Transverse colon (tissue), 4 donors: ENCODE data around the gene TNXB. TPM values are rescaled to one million over a fixed set of nuclear protein-coding genes. Genes with fewer than 3 reads are reported as not detected.

Experiments
- DNase-seq: peaks from one replicate; pipeline ENCODE4 v3.0.0-alpha.2; 2019
- H3K27ac ChIP-seq, 4 donors: fragments of 200-600 bp; sonication (generic); 2 replicates each; pipeline ENCODE4 v1.5.1; 2016 to 2018; ENCODE audit warnings: inconsistent platforms in 4 of 4
- H3K27me3 ChIP-seq: fragments of 200-600 bp; sonication (generic); 2 replicates; pipeline ENCODE4 v1.5.1; 2017; ENCODE audit warnings: inconsistent platforms
- H3K36me3 ChIP-seq, 4 donors: fragments of 200-600 bp; sonication (generic); 2 replicates each; pipeline ENCODE4 v1.5.1; 2017 to 2019; ENCODE audit warnings: inconsistent platforms in 4 of 4
- H3K4me1 ChIP-seq, 4 donors: fragments of 200-600 bp; sonication (generic); 2 replicates each; pipeline ENCODE4 v1.5.1; 2017 to 2020; ENCODE audit warnings: inconsistent platforms in 4 of 4
- H3K4me3 ChIP-seq, 4 donors: fragments of 200-600 bp; sonication (generic); 1 replicate in 1 of 4; 2 replicates in 3 of 4; pipeline versions ENCODE4 v1.5.1 to v1.6.1; 2017 to 2019; ENCODE audit warnings: inconsistent platforms in 4 of 4
- H3K9me3 ChIP-seq, 2 donors: fragments of 200-600 bp; sonication (generic); 2 replicates each; pipeline ENCODE4 v1.5.1; 2017 to 2019; ENCODE audit warnings: inconsistent platforms in 2 of 2
- EP300 ChIP-seq: sonication (generic); formaldehyde crosslinking; IDR thresholded peaks from one replicate; pipeline ENCODE4 v1.6.1; 2017; ENCODE audit warnings: antibody characterized with exemption, low read depth
- POLR2A ChIP-seq: fragments of 450-650 bp; IDR thresholded peaks from one replicate; pipeline ENCODE4 v1.6.1; 2016; ENCODE audit warnings: antibody characterized with exemption, mild to moderate bottlenecking, moderate library complexity
- POLR2AphosphoS5 ChIP-seq, 3 donors: sonication (generic); formaldehyde crosslinking; IDR thresholded peaks; one replicate each; pipeline ENCODE4 v1.6.1; 2016; ENCODE audit warnings: antibody characterized with exemption in 3 of 3
- WGBS, 2 donors: methylation state at CpG; one replicate each; pipeline ENCODE4 v1.1.5; 2018; ENCODE audit warnings: low coverage in 1 of 2; 5-methylcytosine and 5-hydroxymethylcytosine counted together
- in situ Hi-C, 4 donors: fragments of 200-750 bp; cut with MboI; loops; one replicate each; pipeline versions ENCODE4 v1.15.0 to v1.15.1; 2017; ENCODE audit warnings: low sequenced_read_pairs in 3 of 4, low pct_ligation_motif_present in 1 of 4, low pct_unique_long_range_greater_than_20kb in 1 of 4
- intact Hi-C: fragments of 100-400 bp; cut with DNase I; formaldehyde crosslinking; loops from one replicate; pipeline ENCODE4 v1.15.1; 2023; ENCODE audit warnings: low total_unique reads
- total RNA-seq, 4 donors: library from RNA; depleted of rRNA; stranded (reverse); fragments of >200 nt; gene quantifications; one replicate each; pipeline ENCODE4 v1.1.0, GENCODE V29; 2016
- TF ChIP-seq, protein P1 (sequence below), 5 experiments: fragments of 200-600 bp in 3 of 5; fragments of 450-650 bp in 2 of 5; sonication (generic) in 3 of 5; IDR thresholded peaks; 1 replicate in 2 of 5; 2 replicates in 3 of 5; pipeline ENCODE4 v1.5.1; 2016 to 2017; ENCODE audit warnings: antibody characterized with exemption in 5 of 5, inconsistent platforms in 3 of 5, mild to moderate bottlenecking in 2 of 5, moderate library complexity in 1 of 5

TNXB gene
- total RNA-seq, 4 donors from 2014 or later = 47.7 to 205 (median 66.2) TPM

DNA sequence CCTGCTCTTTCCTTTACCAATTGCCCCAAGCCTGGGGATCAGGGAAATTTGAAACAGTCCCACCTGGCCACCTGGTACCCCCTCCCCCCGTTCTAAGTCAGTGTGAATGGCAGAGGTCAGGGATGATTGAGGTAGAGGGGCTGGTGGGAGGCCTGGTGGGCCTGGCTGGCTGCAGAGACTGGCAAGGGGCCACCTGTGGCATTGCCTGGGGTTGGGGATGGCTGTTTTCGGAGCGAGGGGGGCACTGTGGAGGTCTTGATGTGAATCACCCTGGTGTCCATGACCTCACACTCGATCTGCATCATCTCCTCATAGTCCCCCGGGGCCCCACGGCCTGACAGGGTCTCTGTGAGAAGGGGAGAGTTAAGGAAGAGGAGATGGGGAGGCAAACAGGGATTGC lies 6.5 kb upstream of the TNXB start:
- Histone ChIP-seq H3K9me3 (no peaks in the 10 kb centered on the region), H3K4me3 (no peak overlapping the region), H3K27me3 (no peaks in the 10 kb centered on the region), H3K36me3 (peaks cover 0 to 35% (median 11%) of the 10 kb centered on the region in 4 donors), H3K4me1 (peaks cover 12 to 52% (median 22%) of the 10 kb centered on the region in 4 donors), H3K27ac (peak overlapping the region in 1 of 4 donors; percentile 65)
- TF ChIP-seq, protein P1, sequence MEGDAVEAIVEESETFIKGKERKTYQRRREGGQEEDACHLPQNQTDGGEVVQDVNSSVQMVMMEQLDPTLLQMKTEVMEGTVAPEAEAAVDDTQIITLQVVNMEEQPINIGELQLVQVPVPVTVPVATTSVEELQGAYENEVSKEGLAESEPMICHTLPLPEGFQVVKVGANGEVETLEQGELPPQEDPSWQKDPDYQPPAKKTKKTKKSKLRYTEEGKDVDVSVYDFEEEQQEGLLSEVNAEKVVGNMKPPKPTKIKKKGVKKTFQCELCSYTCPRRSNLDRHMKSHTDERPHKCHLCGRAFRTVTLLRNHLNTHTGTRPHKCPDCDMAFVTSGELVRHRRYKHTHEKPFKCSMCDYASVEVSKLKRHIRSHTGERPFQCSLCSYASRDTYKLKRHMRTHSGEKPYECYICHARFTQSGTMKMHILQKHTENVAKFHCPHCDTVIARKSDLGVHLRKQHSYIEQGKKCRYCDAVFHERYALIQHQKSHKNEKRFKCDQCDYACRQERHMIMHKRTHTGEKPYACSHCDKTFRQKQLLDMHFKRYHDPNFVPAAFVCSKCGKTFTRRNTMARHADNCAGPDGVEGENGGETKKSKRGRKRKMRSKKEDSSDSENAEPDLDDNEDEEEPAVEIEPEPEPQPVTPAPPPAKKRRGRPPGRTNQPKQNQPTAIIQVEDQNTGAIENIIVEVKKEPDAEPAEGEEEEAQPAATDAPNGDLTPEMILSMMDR (IDR thresholded peaks at IDR 0.05) = no peak
- TF ChIP-seq POLR2A (no peak), POLR2AphosphoS5 (IDR thresholded peaks at IDR 0.05) (no peak), EP300 (no peak)
- intact Hi-C loops (no loop called here), in situ Hi-C loops (no loop called here)
- 89% methylated on average over 6 of the region's 6 CpGs; no CpG with 5 or more reads in 1 of the 2 donors for WGBS, 2 donors
- DNase-seq = no peak

DNA sequence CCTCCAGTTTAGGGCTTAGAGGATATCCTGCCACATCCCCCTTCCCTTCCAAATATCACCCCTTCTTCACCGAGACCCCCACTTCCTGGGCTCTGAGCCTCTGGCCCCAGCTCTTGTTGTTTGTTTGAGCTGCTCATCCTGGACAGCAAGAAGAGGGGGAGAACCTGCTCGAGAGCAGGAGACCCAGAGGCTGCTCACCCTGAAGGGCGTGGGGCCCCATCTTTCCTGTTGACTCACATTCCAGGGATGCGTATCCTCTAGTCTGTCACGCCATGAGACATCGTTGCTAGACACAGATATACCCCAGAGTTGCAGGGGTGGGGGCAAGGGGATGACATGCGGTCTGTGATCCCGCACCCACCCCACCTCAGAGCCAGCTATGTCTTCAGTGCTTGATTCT lies 5.7 kb upstream of the TNXB start:
- TF ChIP-seq, protein P1 (IDR thresholded peaks at IDR 0.05) = no peak
- TF ChIP-seq POLR2A (no peak), POLR2AphosphoS5 (IDR thresholded peaks at IDR 0.05) (no peak), EP300 (no peak)
- intact Hi-C loops (no loop called here), in situ Hi-C loops (no loop called here)
- 55 to 87% methylated on average over 2 to 7 of the region's 8 CpGs for WGBS, 2 donors
- H3K4me3 ChIP-seq = no peak overlapping the region
- no peaks in the 10 kb centered on the region for H3K9me3 ChIP-seq
- H3K27me3 ChIP-seq = no peaks in the 10 kb centered on the region
- peak overlapping the region; percentile 50 to 78 (median 62) for H3K27ac ChIP-seq
- H3K36me3 ChIP-seq = peaks cover 0 to 27% (median 9%) of the 10 kb centered on the region in 4 donors
- no peak for DNase-seq
- peaks cover 12 to 49% (median 22%) of the 10 kb centered on the region in 4 donors for H3K4me1 ChIP-seq

DNA sequence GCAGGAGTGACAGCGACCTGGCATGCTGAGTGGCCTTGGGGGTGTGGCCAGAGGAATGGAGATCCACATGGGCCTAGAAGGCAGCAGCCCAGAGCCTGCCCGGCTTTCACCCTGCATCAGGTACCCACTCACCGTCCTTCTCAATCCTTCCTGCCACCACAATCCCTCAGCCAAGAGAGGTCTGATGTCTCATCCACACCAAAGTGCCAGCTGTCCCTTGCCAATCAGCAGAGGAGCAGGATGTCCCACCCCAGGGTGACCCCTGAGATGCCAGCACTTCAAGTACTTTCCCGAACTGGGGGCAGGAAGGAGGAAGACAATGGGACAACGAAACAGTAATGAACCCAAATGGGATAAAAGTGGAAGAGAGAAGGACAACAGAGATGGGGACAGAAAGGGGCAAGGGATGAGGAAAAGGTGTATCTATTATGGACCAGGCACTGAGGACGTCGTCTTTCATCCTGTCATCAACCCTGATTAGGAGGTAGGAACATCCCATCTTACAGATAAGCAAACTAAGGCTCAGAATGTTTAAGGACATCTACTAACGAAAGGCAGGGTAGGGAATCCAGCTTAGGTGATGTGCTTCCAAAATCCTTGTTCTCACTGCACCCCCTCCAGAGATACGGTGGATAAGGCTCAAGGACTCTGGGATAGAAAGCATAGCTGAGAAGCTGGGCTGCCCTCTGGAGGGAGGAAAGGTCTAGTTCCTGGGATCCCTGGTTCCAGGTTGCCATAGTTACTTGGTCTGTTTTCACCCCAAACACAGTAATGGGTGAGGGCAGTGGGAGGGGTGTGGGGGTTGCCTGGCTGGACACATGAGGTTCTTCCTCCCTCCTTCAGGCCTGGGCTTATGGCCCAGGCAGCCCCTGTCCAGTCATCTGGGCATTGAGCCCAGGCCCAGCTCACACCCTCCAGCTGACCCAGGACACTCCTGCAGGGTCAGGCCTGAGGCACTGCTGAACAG lies 4.5 kb upstream of the TNXB start:
- peaks cover 4 to 42% (median 18%) of the 10 kb centered on the region in 4 donors for H3K4me1 ChIP-seq
- intact Hi-C loops = no loop called here
- in situ Hi-C loops = no loop called here
- no peak overlapping the region for H3K4me3 ChIP-seq
- DNase-seq = peak; percentile 63
- no peaks in the 10 kb centered on the region for H3K9me3 ChIP-seq
- no peak for TF ChIP-seq POLR2A
- peak; percentile 42 to 46 (median 44) for TF ChIP-seq POLR2AphosphoS5 (IDR thresholded peaks at IDR 0.05)
- TF ChIP-seq, protein P1 (IDR thresholded peaks at IDR 0.05) = peak in 3 of 5 experiments; percentile 4 to 15 (median 12)
- no peak for TF ChIP-seq EP300
- no peaks in the 10 kb centered on the region for H3K27me3 ChIP-seq
- WGBS, 2 donors = 72% methylated on average over 4 to 9 of the region's 9 CpGs
- peaks cover 0 to 25% (median 9%) of the 10 kb centered on the region in 4 donors for H3K36me3 ChIP-seq
- H3K27ac ChIP-seq = peak overlapping the region; percentile 50 to 78 (median 67)

DNA sequence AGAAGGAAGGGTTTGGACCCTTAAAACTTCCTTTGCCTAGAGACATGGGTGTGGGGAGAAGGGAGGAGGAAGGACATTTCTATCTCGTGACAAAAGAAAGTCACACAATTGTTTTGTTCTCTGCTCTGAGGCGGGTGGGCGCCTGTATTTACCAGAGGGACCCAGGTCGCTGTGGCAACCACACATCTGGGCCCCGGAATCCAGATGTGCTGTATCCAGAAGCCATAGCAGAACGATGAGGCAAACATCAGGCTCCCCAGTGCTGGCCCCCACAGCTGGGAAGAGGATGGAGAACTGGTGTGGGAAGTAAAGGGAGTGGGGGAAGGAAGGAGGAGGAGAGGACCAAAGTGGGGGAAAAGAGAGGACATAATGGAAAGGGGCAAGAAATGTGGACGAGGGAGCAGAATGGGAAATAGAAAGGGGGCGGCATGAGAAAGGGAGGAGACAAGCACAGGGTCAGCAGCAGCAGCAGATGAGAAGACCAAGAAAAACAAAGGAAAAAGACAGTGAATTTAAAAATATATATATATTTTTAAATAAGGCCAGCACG lies 3.4 kb upstream of the TNXB start:
- Histone ChIP-seq H3K36me3 (peaks cover 0 to 13% (median 3%) of the 10 kb centered on the region in 4 donors), H3K4me3 (no peak overlapping the region), H3K27ac (peak overlapping the region; percentile 50 to 78 (median 67)), H3K4me1 (peaks cover 13 to 47% (median 26%) of the 10 kb centered on the region in 4 donors), H3K27me3 (no peaks in the 10 kb centered on the region), H3K9me3 (no peaks in the 10 kb centered on the region)
- TF ChIP-seq, protein P1 (IDR thresholded peaks at IDR 0.05) = no peak
- TF ChIP-seq POLR2A (no peak), POLR2AphosphoS5 (IDR thresholded peaks at IDR 0.05) (no peak), EP300 (no peak)
- DNase-seq = no peak
- WGBS, 2 donors = 45 to 66% methylated on average over 2 to 9 of the region's 9 CpGs
- in situ Hi-C loops (no loop called here), intact Hi-C loops (no loop called here)
